Measurements from ENCODE around the gene OSBPL10.

OSBPL10 gene

GRCh38 chr3:31659246-31659645, 321.8 kb downstream of the OSBPL10 start:
- peaks cover 28 to 33% (median 28%) of the 10 kb centered on the region in 3 donors for H3K36me3 ChIP-seq
- no peak overlapping the region for H3K27ac ChIP-seq
- H3K4me1 ChIP-seq, result no peaks in the 10 kb centered on the region
- DNase-seq, result no peak
- intact Hi-C loops (cut with DNase I; ENCODE audit: low total_unique reads), result no loop called here
- peaks cover 0 to 22% (median 9%) of the 10 kb centered on the region in 3 donors for H3K9me3 ChIP-seq
- H3K4me3 ChIP-seq, result no peak overlapping the region
- no peaks in the 10 kb centered on the region for H3K27me3 ChIP-seq
- TF ChIP-seq, protein P1, sequence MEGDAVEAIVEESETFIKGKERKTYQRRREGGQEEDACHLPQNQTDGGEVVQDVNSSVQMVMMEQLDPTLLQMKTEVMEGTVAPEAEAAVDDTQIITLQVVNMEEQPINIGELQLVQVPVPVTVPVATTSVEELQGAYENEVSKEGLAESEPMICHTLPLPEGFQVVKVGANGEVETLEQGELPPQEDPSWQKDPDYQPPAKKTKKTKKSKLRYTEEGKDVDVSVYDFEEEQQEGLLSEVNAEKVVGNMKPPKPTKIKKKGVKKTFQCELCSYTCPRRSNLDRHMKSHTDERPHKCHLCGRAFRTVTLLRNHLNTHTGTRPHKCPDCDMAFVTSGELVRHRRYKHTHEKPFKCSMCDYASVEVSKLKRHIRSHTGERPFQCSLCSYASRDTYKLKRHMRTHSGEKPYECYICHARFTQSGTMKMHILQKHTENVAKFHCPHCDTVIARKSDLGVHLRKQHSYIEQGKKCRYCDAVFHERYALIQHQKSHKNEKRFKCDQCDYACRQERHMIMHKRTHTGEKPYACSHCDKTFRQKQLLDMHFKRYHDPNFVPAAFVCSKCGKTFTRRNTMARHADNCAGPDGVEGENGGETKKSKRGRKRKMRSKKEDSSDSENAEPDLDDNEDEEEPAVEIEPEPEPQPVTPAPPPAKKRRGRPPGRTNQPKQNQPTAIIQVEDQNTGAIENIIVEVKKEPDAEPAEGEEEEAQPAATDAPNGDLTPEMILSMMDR (IDR thresholded peaks at IDR 0.05), result no peak

- Histone ChIP-seq H3K27ac (no peak overlapping the region), H3K9me3 (peaks cover 0 to 63% (median 43%) of the 10 kb centered on the region in 3 donors), H3K4me3 (no peak overlapping the region), H3K27me3 (no peaks in the 10 kb centered on the region), H3K36me3 (peaks cover 16 to 50% (median 50%) of the 10 kb centered on the region in 3 donors), H3K4me1 (no peaks in the 10 kb centered on the region)
- TF ChIP-seq, protein P1 (IDR thresholded peaks at IDR 0.05), result no peak
- intact Hi-C loops (cut with DNase I; ENCODE audit: low total_unique reads), result no loop called here
- DNase-seq, result no peak
These were observed 326.1 kb downstream of the OSBPL10 start for GRCh38 chr3:31654998-31655397.

DNA sequence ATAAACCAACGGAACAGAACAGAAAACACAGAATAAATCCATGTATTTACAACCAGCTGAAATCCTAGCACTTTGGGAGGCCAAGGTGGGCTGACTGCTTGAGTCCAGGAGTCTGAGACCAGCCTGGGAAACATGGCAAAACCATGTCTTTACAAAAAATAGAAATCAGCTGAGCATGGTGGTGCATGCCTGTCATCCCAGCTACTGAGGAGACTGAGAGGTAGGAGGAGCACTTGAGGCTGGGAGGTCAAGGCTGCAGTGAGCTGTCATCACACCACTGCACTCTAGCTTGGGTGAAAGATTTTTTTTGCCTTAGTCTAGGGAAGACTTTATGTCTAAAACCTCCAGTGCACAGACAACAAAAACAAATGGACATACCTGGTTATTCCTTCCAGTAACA, 327.6 kb downstream of the OSBPL10 start:
- intact Hi-C loops (cut with DNase I; ENCODE audit: low total_unique reads), result no loop called here

DNA sequence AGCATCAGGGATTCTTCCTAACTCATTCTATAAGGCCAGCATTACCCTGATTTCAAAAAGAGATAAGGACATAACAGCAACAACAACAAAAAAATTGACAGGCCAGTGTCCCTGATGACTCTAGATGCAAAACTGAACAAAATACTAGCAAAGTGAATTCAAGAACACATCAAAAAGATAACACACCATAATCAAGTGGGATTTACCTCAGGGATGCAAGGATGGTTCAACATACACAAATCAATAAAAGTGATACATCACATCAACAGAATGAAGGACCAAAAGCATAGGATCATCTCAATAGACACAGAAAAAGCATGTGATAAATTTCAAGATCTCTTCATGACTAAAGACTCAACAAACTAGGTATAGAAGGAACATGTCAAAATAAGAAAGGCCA, 328.8 kb downstream of the OSBPL10 start:
- Histone ChIP-seq H3K36me3 (peaks cover 7 to 52% (median 34%) of the 10 kb centered on the region in 3 donors), H3K4me1 (no peaks in the 10 kb centered on the region), H3K27me3 (no peaks in the 10 kb centered on the region), H3K9me3 (peaks cover 0 to 77% (median 45%) of the 10 kb centered on the region in 3 donors), H3K27ac (no peak overlapping the region), H3K4me3 (no peak overlapping the region)
- intact Hi-C loops (cut with DNase I; ENCODE audit: low total_unique reads), result no loop called here
- DNase-seq, result no peak
- TF ChIP-seq, protein P1 (IDR thresholded peaks at IDR 0.05), result no peak

More for the DNA sequence above, 327.6 kb downstream of the OSBPL10 start:
- H3K4me1 ChIP-seq, result no peaks in the 10 kb centered on the region
- H3K27ac ChIP-seq, result no peak overlapping the region
- peaks cover 7 to 47% (median 37%) of the 10 kb centered on the region in 3 donors for H3K36me3 ChIP-seq
- H3K4me3 ChIP-seq, result no peak overlapping the region
- peaks cover 0 to 77% (median 45%) of the 10 kb centered on the region in 3 donors for H3K9me3 ChIP-seq
- no peak for DNase-seq
- H3K27me3 ChIP-seq, result no peaks in the 10 kb centered on the region
- TF ChIP-seq, protein P1 (IDR thresholded peaks at IDR 0.05), result no peak

GRCh38 chr3:31648286-31648968, 332.6 kb downstream of the OSBPL10 start:
- intact Hi-C loops (cut with DNase I; ENCODE audit: low total_unique reads), result no loop called here
- H3K27me3 ChIP-seq, result no peaks in the 10 kb centered on the region
- peak in 1 of 2 donors; percentile 53 for DNase-seq
- no peak overlapping the region for H3K27ac ChIP-seq
- TF ChIP-seq, protein P1 (IDR thresholded peaks at IDR 0.05), result no peak
- peaks cover 0 to 47% (median 27%) of the 10 kb centered on the region in 3 donors for H3K9me3 ChIP-seq
- H3K36me3 ChIP-seq, result peaks cover 1 to 43% (median 30%) of the 10 kb centered on the region in 3 donors
- no peaks in the 10 kb centered on the region for H3K4me1 ChIP-seq
- no peak overlapping the region for H3K4me3 ChIP-seq

Measured in tibial artery (tissue), 4 donors.